ENCODE data around the gene KCNJ6. TPM values are rescaled to one million over a fixed set of nuclear protein-coding genes. Genes with fewer than 3 reads are reported as not detected.

KCNJ6 gene
- total and polyA plus RNA-seq, 7 experiments from 2014 or later = 0.01 TPM; not detected in 6

DNA sequence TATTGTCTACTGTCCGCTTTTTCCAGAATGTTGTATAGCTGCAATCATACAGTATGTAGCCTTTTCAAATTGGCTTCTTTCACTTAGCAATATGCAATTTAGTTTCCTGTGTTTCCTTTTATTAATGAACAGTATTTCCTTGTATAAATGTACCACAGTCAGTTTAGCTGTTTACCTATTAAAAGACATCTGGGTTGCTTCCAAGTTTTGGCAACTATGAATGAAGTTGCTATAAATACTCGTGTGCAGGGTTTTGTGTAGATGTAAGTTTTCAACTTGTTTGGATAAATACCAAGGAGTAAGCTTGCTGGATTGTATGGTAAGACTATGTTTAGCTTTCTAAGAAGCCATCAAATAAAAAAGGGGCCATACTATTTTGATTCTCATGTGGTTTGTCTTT, 24.4 kb upstream of the KCNJ6 start:
- POLR2A ChIA-PET = no interaction called here
- ATAC-seq (no peak), DNase-seq (no peak)
- Histone ChIP-seq H3K36me3 (ENCODE audit: control insufficient read depth in 2 of 3, insufficient read depth in 3 of 3, low read length in 3 of 3) (no peaks in the 10 kb centered on the region), H3K27ac (ENCODE audit: low read depth, low read length) (no peak overlapping the region), H3K4me1 (ENCODE audit: control insufficient read depth in 2 of 2, insufficient read depth in 2 of 2, low read length in 2 of 2) (no peaks in the 10 kb centered on the region), H3K27me3 (ENCODE audit: control insufficient read depth in 2 of 2, insufficient read depth in 2 of 2, low read length in 2 of 2) (no peaks in the 10 kb centered on the region), H3K4me3 (ENCODE audit: low read length) (no peak overlapping the region), H3K9me3 (ENCODE audit: control insufficient read depth in 2 of 3, low read length in 3 of 3) (no peaks in the 10 kb centered on the region)
- intact Hi-C loops (cut with micrococcal nuclease) = no loop called here
- H3K27ac Mint-ChIP-seq = no peak overlapping the region
- H3K4me1 Mint-ChIP-seq = no peaks in the 10 kb centered on the region
- H3K4me3 Mint-ChIP-seq = no peak overlapping the region
- CTCF ChIA-PET = no interaction called here
- peaks cover 0 to 21% (median 6%) of the 10 kb centered on the region in 11 donors for H3K9me3 Mint-ChIP-seq
- no peaks in the 10 kb centered on the region for H3K36me3 Mint-ChIP-seq
- H3K27me3 Mint-ChIP-seq = peaks cover 0 to 31% (median 11%) of the 10 kb centered on the region in 5 donors

DNA sequence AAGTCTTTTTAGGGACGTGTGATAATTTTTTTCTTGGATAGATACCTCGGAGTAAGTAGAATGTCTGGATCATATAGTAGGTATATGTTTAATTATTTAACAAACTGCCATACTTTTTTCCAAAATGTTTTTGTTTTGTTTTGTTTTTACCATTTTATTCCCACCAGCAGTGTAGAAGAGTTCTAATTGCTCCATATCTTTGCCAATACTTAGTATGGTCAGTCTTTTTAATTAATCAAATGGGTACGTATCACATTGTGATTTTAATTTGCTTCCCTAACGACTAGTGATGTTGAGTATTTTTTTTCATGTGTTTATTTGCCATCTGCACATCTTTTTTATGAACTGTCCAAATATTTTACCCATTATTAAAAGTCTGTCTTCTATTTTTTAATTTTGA, 23.6 kb upstream of the KCNJ6 start:
- DNase-seq (no peak), ATAC-seq (no peak)
- CTCF ChIA-PET = no interaction called here
- intact Hi-C loops (cut with micrococcal nuclease) = no loop called here
- H3K27me3 Mint-ChIP-seq = peaks cover 0 to 37% (median 16%) of the 10 kb centered on the region in 5 donors
- H3K4me1 Mint-ChIP-seq = no peaks in the 10 kb centered on the region
- H3K9me3 Mint-ChIP-seq = peaks cover 0 to 26% (median 6%) of the 10 kb centered on the region in 11 donors
- Histone ChIP-seq H3K27ac (ENCODE audit: low read depth, low read length) (no peak overlapping the region), H3K9me3 (ENCODE audit: control insufficient read depth in 2 of 3, low read length in 3 of 3) (no peaks in the 10 kb centered on the region), H3K4me1 (ENCODE audit: control insufficient read depth in 2 of 2, insufficient read depth in 2 of 2, low read length in 2 of 2) (no peaks in the 10 kb centered on the region), H3K4me3 (ENCODE audit: low read length) (no peak overlapping the region), H3K36me3 (ENCODE audit: control insufficient read depth in 2 of 3, insufficient read depth in 3 of 3, low read length in 3 of 3) (no peaks in the 10 kb centered on the region), H3K27me3 (ENCODE audit: control insufficient read depth in 2 of 2, insufficient read depth in 2 of 2, low read length in 2 of 2) (no peaks in the 10 kb centered on the region)
- H3K4me3 Mint-ChIP-seq = no peak overlapping the region
- H3K36me3 Mint-ChIP-seq = no peaks in the 10 kb centered on the region
- no peak overlapping the region for H3K27ac Mint-ChIP-seq
- POLR2A ChIA-PET = no interaction called here

DNA sequence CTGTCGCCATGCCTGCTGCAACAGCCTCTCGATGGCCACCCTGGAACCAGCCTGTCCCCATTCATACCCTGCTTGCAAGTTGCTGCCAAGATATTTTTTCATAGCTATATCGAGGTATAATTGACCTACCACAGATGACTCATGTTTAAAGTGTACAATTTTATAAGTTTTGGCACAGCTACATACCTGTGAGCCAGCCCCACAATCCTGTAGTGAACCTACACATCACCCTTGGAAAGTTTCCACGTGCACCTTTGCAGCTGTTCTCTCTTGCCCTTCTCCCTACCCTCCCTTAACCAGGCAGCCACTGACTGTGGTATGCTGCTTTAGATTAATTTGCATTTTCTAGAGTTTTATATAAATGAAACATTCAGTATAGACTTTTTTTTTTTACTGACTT, 23.0 kb upstream of the KCNJ6 start:
- Mint-ChIP-seq H3K36me3 (no peaks in the 10 kb centered on the region), H3K9me3 (peaks cover 0 to 26% (median 6%) of the 10 kb centered on the region in 11 donors), H3K27ac (no peak overlapping the region), H3K4me1 (no peaks in the 10 kb centered on the region), H3K27me3 (peaks cover 0 to 36% (median 19%) of the 10 kb centered on the region in 5 donors), H3K4me3 (no peak overlapping the region)
- Histone ChIP-seq H3K36me3 (ENCODE audit: control insufficient read depth in 2 of 3, insufficient read depth in 3 of 3, low read length in 3 of 3) (no peaks in the 10 kb centered on the region), H3K27me3 (ENCODE audit: control insufficient read depth in 2 of 2, insufficient read depth in 2 of 2, low read length in 2 of 2) (no peaks in the 10 kb centered on the region), H3K4me1 (ENCODE audit: control insufficient read depth in 2 of 2, insufficient read depth in 2 of 2, low read length in 2 of 2) (no peaks in the 10 kb centered on the region), H3K9me3 (ENCODE audit: control insufficient read depth in 2 of 3, low read length in 3 of 3) (no peaks in the 10 kb centered on the region), H3K27ac (ENCODE audit: low read depth, low read length) (no peak overlapping the region), H3K4me3 (ENCODE audit: low read length) (no peak overlapping the region)
- no peak for DNase-seq
- POLR2A ChIA-PET = no interaction called here
- ATAC-seq = no peak
- CTCF ChIA-PET = no interaction called here
- intact Hi-C loops (cut with micrococcal nuclease) = no loop called here

DNA sequence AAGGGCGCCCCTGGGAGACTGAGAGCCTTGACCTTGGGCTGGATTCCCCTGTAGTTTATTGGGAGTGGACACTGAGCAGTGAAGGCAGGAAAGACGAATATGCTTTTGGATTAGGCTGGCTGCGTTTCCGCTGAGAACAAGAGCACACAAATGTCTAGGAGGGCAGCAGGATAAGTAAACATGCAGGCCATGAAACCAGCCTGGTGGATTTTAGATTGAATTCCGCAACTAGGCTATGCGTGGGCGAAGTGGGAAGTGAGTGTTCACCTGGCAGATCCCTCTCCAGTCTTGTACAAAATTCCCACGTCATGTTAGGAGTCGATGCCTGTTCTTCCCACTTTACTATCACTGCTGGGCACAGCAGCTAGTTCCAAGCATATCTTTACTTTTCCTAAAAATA, 21.4 kb upstream of the KCNJ6 start:
- Mint-ChIP-seq H3K36me3 (peaks cover 0 to 4% (median 0%) of the 10 kb centered on the region in 5 donors), H3K27me3 (peaks cover 0 to 32% (median 20%) of the 10 kb centered on the region in 5 donors), H3K9me3 (peaks cover 5 to 36% (median 10%) of the 10 kb centered on the region in 11 donors), H3K4me1 (no peaks in the 10 kb centered on the region), H3K4me3 (no peak overlapping the region), H3K27ac (no peak overlapping the region)
- no peak for ATAC-seq
- no peak for DNase-seq
- Histone ChIP-seq H3K9me3 (ENCODE audit: control insufficient read depth in 2 of 3, low read length in 3 of 3) (peaks cover 0 to 5% (median 5%) of the 10 kb centered on the region in 3 experiments), H3K27me3 (ENCODE audit: control insufficient read depth in 2 of 2, insufficient read depth in 2 of 2, low read length in 2 of 2) (no peaks in the 10 kb centered on the region), H3K27ac (ENCODE audit: low read depth, low read length) (no peak overlapping the region), H3K4me1 (ENCODE audit: control insufficient read depth in 2 of 2, insufficient read depth in 2 of 2, low read length in 2 of 2) (no peaks in the 10 kb centered on the region), H3K4me3 (ENCODE audit: low read length) (no peak overlapping the region), H3K36me3 (ENCODE audit: control insufficient read depth in 2 of 3, insufficient read depth in 3 of 3, low read length in 3 of 3) (no peaks in the 10 kb centered on the region)
- POLR2A ChIA-PET = no interaction called here
- CTCF ChIA-PET = no interaction called here
- intact Hi-C loops (cut with micrococcal nuclease) = no loop called here

DNA sequence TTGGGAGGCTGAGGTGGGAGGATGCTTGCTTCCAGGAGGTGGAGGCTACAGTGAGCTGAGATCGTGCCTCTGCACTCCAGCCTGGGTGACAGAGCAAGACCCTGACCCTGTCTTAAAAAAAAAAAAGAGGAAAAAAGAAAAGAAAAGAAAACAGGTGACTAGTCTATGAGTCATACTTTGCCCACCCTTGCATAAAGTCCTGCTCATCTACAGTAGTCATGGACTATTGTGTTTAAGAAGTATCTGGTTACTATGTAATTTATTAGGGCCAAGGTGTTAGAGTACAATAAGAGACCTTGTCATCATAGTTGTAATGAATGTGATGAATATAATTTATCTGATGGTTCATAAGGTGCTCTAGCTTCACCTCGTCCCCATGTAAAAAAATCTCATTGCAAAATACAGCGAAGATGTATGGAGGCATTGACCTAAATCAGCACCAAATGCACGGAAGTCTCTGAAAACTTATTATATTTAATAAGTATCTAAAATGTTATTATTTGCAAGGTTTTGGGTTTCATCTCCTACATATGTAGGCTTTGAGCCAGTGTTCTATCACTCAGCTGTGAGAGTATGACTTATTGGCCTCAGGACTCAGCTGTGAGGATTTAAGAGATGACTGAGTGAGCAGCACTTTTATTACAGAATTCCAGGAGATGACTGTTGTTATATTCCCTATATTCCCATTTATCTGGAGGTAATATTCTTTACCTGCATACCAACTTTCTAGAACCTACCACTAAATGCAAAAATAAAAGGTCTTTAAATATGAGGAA, 19.9 kb upstream of the KCNJ6 start:
- ATAC-seq = no peak
- ChIA-PET CTCF (no interaction called here), POLR2A (no interaction called here)

GRCh38 chr21:37932936-37933335, 16.7 kb upstream of the KCNJ6 start:
- Histone ChIP-seq H3K27me3 (ENCODE audit: control insufficient read depth in 2 of 2, insufficient read depth in 2 of 2, low read length in 2 of 2) (no peaks in the 10 kb centered on the region), H3K27ac (ENCODE audit: low read depth, low read length) (no peak overlapping the region), H3K4me1 (ENCODE audit: control insufficient read depth in 2 of 2, insufficient read depth in 2 of 2, low read length in 2 of 2) (no peaks in the 10 kb centered on the region), H3K9me3 (ENCODE audit: control insufficient read depth in 2 of 3, low read length in 3 of 3) (peaks cover 0 to 5% (median 5%) of the 10 kb centered on the region in 3 experiments), H3K36me3 (ENCODE audit: control insufficient read depth in 2 of 3, insufficient read depth in 3 of 3, low read length in 3 of 3) (no peaks in the 10 kb centered on the region), H3K4me3 (ENCODE audit: low read length) (no peak overlapping the region)
- DNase-seq (no peak), ATAC-seq (no peak)
- Mint-ChIP-seq H3K27ac (no peak overlapping the region), H3K9me3 (peaks cover 4 to 28% (median 13%) of the 10 kb centered on the region in 11 donors), H3K4me3 (no peak overlapping the region), H3K4me1 (no peaks in the 10 kb centered on the region), H3K36me3 (peaks cover 0 to 4% (median 0%) of the 10 kb centered on the region in 5 donors), H3K27me3 (peaks cover 0 to 34% (median 20%) of the 10 kb centered on the region in 5 donors)
- POLR2A ChIA-PET = no interaction called here
- CTCF ChIA-PET = no interaction called here
- intact Hi-C loops (cut with micrococcal nuclease) = no loop called here

More for the DNA sequence above, 19.9 kb upstream of the KCNJ6 start:
- intact Hi-C loops (cut with micrococcal nuclease) = no loop called here
- Mint-ChIP-seq H3K4me1 (no peaks in the 10 kb centered on the region), H3K27me3 (peaks cover 0 to 26% (median 20%) of the 10 kb centered on the region in 5 donors), H3K4me3 (no peak overlapping the region), H3K27ac (no peak overlapping the region), H3K36me3 (peaks cover 0 to 4% (median 0%) of the 10 kb centered on the region in 5 donors), H3K9me3 (peaks cover 5 to 38% (median 17%) of the 10 kb centered on the region in 11 donors)
- no peak for DNase-seq
- Histone ChIP-seq H3K4me3 (ENCODE audit: low read length) (no peak overlapping the region), H3K27me3 (ENCODE audit: control insufficient read depth in 2 of 2, insufficient read depth in 2 of 2, low read length in 2 of 2) (no peaks in the 10 kb centered on the region), H3K4me1 (ENCODE audit: control insufficient read depth in 2 of 2, insufficient read depth in 2 of 2, low read length in 2 of 2) (no peaks in the 10 kb centered on the region), H3K36me3 (ENCODE audit: control insufficient read depth in 2 of 3, insufficient read depth in 3 of 3, low read length in 3 of 3) (no peaks in the 10 kb centered on the region), H3K9me3 (ENCODE audit: control insufficient read depth in 2 of 3, low read length in 3 of 3) (peaks cover 0 to 5% (median 5%) of the 10 kb centered on the region in 3 experiments), H3K27ac (ENCODE audit: low read depth, low read length) (no peak overlapping the region)

- H3K27me3 Mint-ChIP-seq = peaks cover 4 to 35% (median 30%) of the 10 kb centered on the region in 5 donors
- ATAC-seq = no peak
- Histone ChIP-seq H3K36me3 (ENCODE audit: control insufficient read depth in 2 of 3, insufficient read depth in 3 of 3, low read length in 3 of 3) (no peaks in the 10 kb centered on the region), H3K27me3 (ENCODE audit: control insufficient read depth in 2 of 2, insufficient read depth in 2 of 2, low read length in 2 of 2) (no peaks in the 10 kb centered on the region), H3K9me3 (ENCODE audit: control insufficient read depth in 2 of 3, low read length in 3 of 3) (no peaks in the 10 kb centered on the region), H3K4me1 (ENCODE audit: control insufficient read depth in 2 of 2, insufficient read depth in 2 of 2, low read length in 2 of 2) (no peaks in the 10 kb centered on the region), H3K4me3 (ENCODE audit: low read length) (no peak overlapping the region), H3K27ac (ENCODE audit: low read depth, low read length) (no peak overlapping the region)
- H3K27ac Mint-ChIP-seq = no peak overlapping the region
- H3K36me3 Mint-ChIP-seq = peaks cover 0 to 4% (median 0%) of the 10 kb centered on the region in 5 donors
- intact Hi-C loops (cut with micrococcal nuclease) = no loop called here
- POLR2A ChIA-PET = interaction anchor here (0.6 kb wide), 1 partner anchor 212 kb away, joined by 4 read pairs; no protein-coding TSS in a partner anchor
- peaks cover 0 to 22% (median 7%) of the 10 kb centered on the region in 11 donors for H3K9me3 Mint-ChIP-seq
- CTCF ChIA-PET = no interaction called here
- no peaks in the 10 kb centered on the region for H3K4me1 Mint-ChIP-seq
- no peak for DNase-seq
- no peak overlapping the region for H3K4me3 Mint-ChIP-seq
Measured at GRCh38 chr21:37927711-37928110, 11.5 kb upstream of the KCNJ6 start.
